HG03159 (cell line): ENCODE data around the gene NPPA.
A peak's percentile ranks its signal among the peaks of the same experiment; 100 is the strongest.
"Not testable (repeated sequence)": the region's sequence is repeated elsewhere in the genome, so short reads cannot be mapped to it uniquely, and the experiment has no call there.

ENCODE experiments used
- ATAC-seq: cut with Tn5 transposase; IDR thresholded peaks from one replicate; pipeline ENCODE4 v1.9.1; 2021; ENCODE audit warnings: mild to moderate bottlenecking, moderate library complexity; ENCODE audit not compliant: unreplicated experiment

Gene NPPA

GRCh38 chr1:11817192-11817591, 30.4 kb downstream of the NPPA start:
- no peak for ATAC-seq

- ATAC-seq: no peak
Observed at GRCh38 chr1:11813021-11813420, 34.6 kb downstream of the NPPA start.

- no peak for ATAC-seq
Observed at GRCh38 chr1:11807133-11807532, 40.5 kb downstream of the NPPA start.

GRCh38 chr1:11806307-11806936, 41.2 kb downstream of the NPPA start:
- peak; percentile 46 for ATAC-seq

GRCh38 chr1:11805422-11806306, 41.9 kb downstream of the NPPA start, which contains the start of the genes CLCN6 and MTHFR:
TSS of gene CLCN6 (plus strand) at chr1:11806191. CDS start at chr1:11806263, 72 bp downstream.
TSS of gene MTHFR (minus strand) at chr1:11805964. CDS start at chr1:11803116, 2,848 bp downstream.
- ATAC-seq: peak; percentile 77

- no peak for ATAC-seq
Observed at GRCh38 chr1:11804666-11805421, 42.7 kb downstream of the NPPA start.

- not testable (repeated sequence) for ATAC-seq
Observed at GRCh38 chr1:11803924-11804665, 43.5 kb downstream of the NPPA start.

- no peak for ATAC-seq
Observed at GRCh38 chr1:11802973-11803885, 44.4 kb downstream of the NPPA start.

- ATAC-seq: no peak
Observed at GRCh38 chr1:11802616-11802972, 45.0 kb downstream of the NPPA start.

- ATAC-seq: no peak
Observed at GRCh38 chr1:11800756-11801433, 46.7 kb downstream of the NPPA start.

GRCh38 chr1:11800391-11800755, 47.2 kb downstream of the NPPA start:
- ATAC-seq: no peak

- no peak for ATAC-seq
Observed at GRCh38 chr1:11799896-11800295, 47.7 kb downstream of the NPPA start.

- no peak for ATAC-seq
Observed at GRCh38 chr1:11799099-11799498, 48.5 kb downstream of the NPPA start.

- ATAC-seq: no peak
Observed at GRCh38 chr1:11797525-11798216, 49.9 kb downstream of the NPPA start.

- ATAC-seq: no peak
Observed at GRCh38 chr1:11796036-11796828, 51.4 kb downstream of the NPPA start.
